ENCODE measurements around the gene PRKCQ. TPM values are rescaled to one million over a fixed set of nuclear protein-coding genes. Genes with fewer than 3 reads are reported as not detected.

The PRKCQ gene
- total and polyA plus RNA-seq, 2 of the 8 experiments (the other 6 are each of a cell fraction or from before 2014, with no cell fraction given), result 9.1 to 22.6 TPM

DNA sequence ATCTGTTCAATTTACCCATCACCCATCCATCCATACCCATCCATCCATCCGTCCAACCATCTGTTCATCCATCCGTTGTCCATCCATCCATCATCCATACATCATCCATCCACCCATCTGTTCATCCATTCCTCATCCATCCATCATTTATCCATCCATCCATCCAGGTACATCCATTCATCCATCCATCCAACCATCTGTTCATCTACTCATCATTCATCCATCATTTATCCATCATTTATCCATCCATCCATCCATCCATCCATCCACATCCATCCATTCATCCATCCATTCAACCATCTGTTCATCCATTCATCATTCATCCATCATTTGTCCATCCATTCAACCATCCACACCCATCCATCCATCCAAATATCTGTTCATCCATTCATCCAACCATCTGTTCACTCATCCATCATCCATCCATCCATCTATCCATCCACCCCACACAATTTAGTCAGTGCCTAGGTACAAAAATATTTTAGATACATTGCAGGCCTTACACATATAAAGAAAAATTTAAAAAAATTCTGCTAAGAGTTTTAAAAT, 119.1 kb downstream of the PRKCQ start:
- Histone ChIP-seq H4K5ac (ENCODE audit: insufficient read length, low read depth, low read length) (no peak overlapping the region), H2BK15ac (ENCODE audit: low read length) (no peak overlapping the region), H3K79me2 (ENCODE audit: control insufficient read depth in 1 of 2, insufficient read depth in 2 of 2, low read length in 2 of 2) (no peaks in the 10 kb centered on the region), H3K56ac (replicated peaks; ENCODE audit: insufficient read length, low read depth, low read length) (peak overlapping the region; percentile 75), H2BK120ac (replicated peaks; ENCODE audit: low read depth, low read length) (no peak overlapping the region), H3K4me3 (ENCODE audit: extremely low read depth in 1 of 4, insufficient read depth in 2 of 4, low read depth in 3 of 4, low read length in 4 of 4) (no peak overlapping the region), H3K23ac (ENCODE audit: insufficient read length) (no peak overlapping the region), H4K8ac (ENCODE audit: extremely low read depth, insufficient read depth, low read length) (no peak overlapping the region), H3K4ac (replicated peaks; ENCODE audit: insufficient read length, low read depth, low read length) (no peak overlapping the region), H3K9ac (replicated peaks in 1 of 4; ENCODE audit: extremely low read depth in 1 of 4, low read depth in 3 of 4, low read length in 3 of 4) (no peak overlapping the region), H3K27ac (ENCODE audit: low read depth, low read length) (no peak overlapping the region), H3K18ac (ENCODE audit: extremely low read depth, low read length) (no peak overlapping the region), H2BK20ac (ENCODE audit: low read length) (no peak overlapping the region), H3K14ac (ENCODE audit: insufficient read length) (no peak overlapping the region), H3K79me1 (ENCODE audit: low read depth, low read length) (no peaks in the 10 kb centered on the region), H2AFZ (ENCODE audit: low read length) (no peak overlapping the region), H2BK12ac (ENCODE audit: low read depth, low read length) (no peak overlapping the region), H3K23me2 (ENCODE audit: low read depth, low read length) (peaks cover 6% of the 10 kb centered on the region), H2BK5ac (ENCODE audit: low read depth, low read length) (no peak overlapping the region), H3K4me1 (replicated peaks in 1 of 4; ENCODE audit: control insufficient read depth in 3 of 4, insufficient read depth in 4 of 4, low read length in 3 of 4) (no peaks in the 10 kb centered on the region), H3K4me2 (ENCODE audit: insufficient read depth in 1 of 2, low read depth in 2 of 2, low read length in 2 of 2) (no peak overlapping the region), H3K36me3 (ENCODE audit: control insufficient read depth in 2 of 4, insufficient read depth in 4 of 4, low read length in 3 of 4) (peaks cover 5 to 31% (median 11%) of the 10 kb centered on the region in 4 experiments; a peak in 7 of 8 replicates), H2AK5ac (ENCODE audit: low read depth, low read length) (no peak overlapping the region), H3K9me3 (ENCODE audit: insufficient read depth in 2 of 2, low read depth in 1 of 2, low read length in 1 of 2) (no peaks in the 10 kb centered on the region), H4K91ac (replicated peaks; ENCODE audit: insufficient read length, low read length) (no peak overlapping the region), H4K20me1 (replicated peaks in 1 of 2; ENCODE audit: control insufficient read depth in 1 of 2, insufficient read depth in 2 of 2, low read length in 2 of 2) (peaks cover 0 to 4% of the 10 kb centered on the region in 2 experiments), H3K27me3 (replicated peaks in 1 of 4; ENCODE audit: control insufficient read depth in 3 of 4, extremely low read depth in 1 of 4, insufficient read depth in 3 of 4, low read length in 3 of 4) (no peaks in the 10 kb centered on the region)
- CTCF ChIA-PET (ENCODE audit: partially characterized antibody), result interaction anchor here (1.1 to 1.8 kb wide), 3 partner anchors 12 to 210 kb away, joined by 3 to 4 read pairs (median 3); no protein-coding TSS in a partner anchor
- no peak for FAIRE-seq
- WGBS, 2 experiments (ENCODE audit: extremely low coverage in 1 of 2, insufficient coverage in 1 of 2, insufficient read length in 1 of 2, insufficient replicate concordance in 2 of 2, low coverage in 1 of 2, low lambda C conversion rate in 2 of 2, missing lambda C conversion rate in 1 of 2), result 91 to 100% methylated on average over 2 of the region's 2 CpGs
- POLR2A ChIA-PET (ENCODE audit: partially characterized antibody), result no interaction called here
- no peak for DNase-seq (ENCODE audit: low read depth in 1 of 2, low spot score in 2 of 2)
- no peak for TF ChIP-seq GABPA (IDR thresholded peaks at IDR 0.05; ENCODE audit: borderline replicate concordance, insufficient read depth, low read length)
- no peak for TF ChIP-seq FOSL1 (IDR thresholded peaks at IDR 0.05; ENCODE audit: insufficient read depth, low read depth, low read length)
- TF ChIP-seq CHD1 (IDR thresholded peaks at IDR 0.05; ENCODE audit: low read depth, low read length), result no peak
- TF ChIP-seq, protein P1, sequence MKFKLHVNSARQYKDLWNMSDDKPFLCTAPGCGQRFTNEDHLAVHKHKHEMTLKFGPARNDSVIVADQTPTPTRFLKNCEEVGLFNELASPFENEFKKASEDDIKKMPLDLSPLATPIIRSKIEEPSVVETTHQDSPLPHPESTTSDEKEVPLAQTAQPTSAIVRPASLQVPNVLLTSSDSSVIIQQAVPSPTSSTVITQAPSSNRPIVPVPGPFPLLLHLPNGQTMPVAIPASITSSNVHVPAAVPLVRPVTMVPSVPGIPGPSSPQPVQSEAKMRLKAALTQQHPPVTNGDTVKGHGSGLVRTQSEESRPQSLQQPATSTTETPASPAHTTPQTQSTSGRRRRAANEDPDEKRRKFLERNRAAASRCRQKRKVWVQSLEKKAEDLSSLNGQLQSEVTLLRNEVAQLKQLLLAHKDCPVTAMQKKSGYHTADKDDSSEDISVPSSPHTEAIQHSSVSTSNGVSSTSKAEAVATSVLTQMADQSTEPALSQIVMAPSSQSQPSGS (IDR thresholded peaks at IDR 0.05; ENCODE audit: low read length), result no peak
- no peak for TF ChIP-seq SUZ12 (IDR thresholded peaks at IDR 0.05; ENCODE audit: low read length)
- TF ChIP-seq TAF7 (optimal IDR thresholded peaks at IDR 0.05; ENCODE audit: borderline replicate concordance, low read depth, low read length), result no peak
- TF ChIP-seq ASH2L (IDR thresholded peaks at IDR 0.05; ENCODE audit: low read length), result no peak
- TF ChIP-seq JUND (IDR thresholded peaks at IDR 0.05; ENCODE audit: low read length), result no peak
- no peak for TF ChIP-seq RAD21 (IDR thresholded peaks at IDR 0.05 in 1 of 2, conservative IDR thresholded peaks at IDR 0.05 in 1 of 2; ENCODE audit: low read depth in 2 of 2, low read length in 2 of 2)
